HepG2 (cell line): ENCODE results near the gene AADACL4. TPM values are rescaled to one million over a fixed set of nuclear protein-coding genes. Genes with fewer than 3 reads are reported as not detected.

Experiments
- HOXA3 ChIP-seq: sonication (generic); formaldehyde crosslinking; IDR thresholded peaks from 2 replicates; pipeline ENCODE4 v1.5.0; 2020; ENCODE audit warnings: missing genetic modification reagents
- MED1 ChIP-seq: sonication (generic); formaldehyde crosslinking; IDR thresholded peaks from 2 replicates; pipeline ENCODE4 v1.4.0; 2020; ENCODE audit warnings: missing genetic modification reagents
- NCOA5 ChIP-seq: sonication (generic); formaldehyde crosslinking; IDR thresholded peaks from 2 replicates; pipeline ENCODE4 v1.4.0; 2020; ENCODE audit warnings: missing genetic modification reagents
- POLR2A ChIP-seq, 2 experiments: IDR thresholded peaks; 2 replicates each; pipeline ENCODE4 v1.6.1; 2011; ENCODE audit warnings: low read depth in 2 of 2, low read length in 2 of 2, mild to moderate bottlenecking in 1 of 2, moderate library complexity in 1 of 2; ENCODE audit not compliant: insufficient read depth in 1 of 2
- POLR2AphosphoS2 ChIP-seq: IDR thresholded peaks from 2 replicates; pipeline ENCODE4 v1.6.1; 2011; ENCODE audit warnings: low read depth, low read length, improper control_type of control experiment
- SRY ChIP-seq: sonication (generic); formaldehyde crosslinking; IDR thresholded peaks from 2 replicates; pipeline ENCODE4 v1.8.0; 2022; ENCODE audit warnings: mild to moderate bottlenecking, missing genetic modification reagents
- ZNF354B ChIP-seq: sonication (generic); formaldehyde crosslinking; IDR thresholded peaks from 2 replicates; pipeline ENCODE4 v1.8.0; 2022; ENCODE audit warnings: mild to moderate bottlenecking, missing genetic modification reagents
- polyA plus RNA-seq, 8 experiments: library from polyadenylated mRNA; depleted of rRNA in 3 of 8; stranded (reverse) in 7 of 8; unstranded in 1 of 8; fragments of >200 nt; fragmentation: Illumina TruSeq in 4 of 8; extraction: Trizol in 4 of 8; gene quantifications; 2 replicates each; pipeline versions ENCODE4 v1.2.1 to v1.2.3, GENCODE V29; 2011 to 2016; ENCODE audit warnings: low read depth in 4 of 8, missing spikeins in 1 of 8, mixed read lengths in 1 of 8; ENCODE audit not compliant: insufficient read depth in 1 of 8
- total RNA-seq, 5 experiments: library from RNA; depleted of rRNA; stranded (reverse); fragments of >200 nt; fragmentation: Illumina TruSeq; extraction: Trizol; gene quantifications; 2 replicates each; pipeline ENCODE4 v1.2.3, GENCODE V29; 2016; ENCODE audit warnings: low read depth in 1 of 5
- TF ChIP-seq, protein P1 (sequence below): sonication (generic); formaldehyde crosslinking; IDR thresholded peaks from 2 replicates; pipeline ENCODE4 v1.4.0; 2020; ENCODE audit warnings: missing genetic modification reagents, borderline replicate concordance
- TF ChIP-seq, protein P2 (sequence below): sonication (generic); formaldehyde crosslinking; IDR thresholded peaks from 2 replicates; pipeline ENCODE4 v1.8.0; 2022; ENCODE audit warnings: mild to moderate bottlenecking, missing genetic modification reagents

The AADACL4 gene
- total and polyA plus RNA-seq, 2 of the 13 experiments (the other 11 are each of a cell fraction or from before 2014, with no cell fraction given): not detected

DNA sequence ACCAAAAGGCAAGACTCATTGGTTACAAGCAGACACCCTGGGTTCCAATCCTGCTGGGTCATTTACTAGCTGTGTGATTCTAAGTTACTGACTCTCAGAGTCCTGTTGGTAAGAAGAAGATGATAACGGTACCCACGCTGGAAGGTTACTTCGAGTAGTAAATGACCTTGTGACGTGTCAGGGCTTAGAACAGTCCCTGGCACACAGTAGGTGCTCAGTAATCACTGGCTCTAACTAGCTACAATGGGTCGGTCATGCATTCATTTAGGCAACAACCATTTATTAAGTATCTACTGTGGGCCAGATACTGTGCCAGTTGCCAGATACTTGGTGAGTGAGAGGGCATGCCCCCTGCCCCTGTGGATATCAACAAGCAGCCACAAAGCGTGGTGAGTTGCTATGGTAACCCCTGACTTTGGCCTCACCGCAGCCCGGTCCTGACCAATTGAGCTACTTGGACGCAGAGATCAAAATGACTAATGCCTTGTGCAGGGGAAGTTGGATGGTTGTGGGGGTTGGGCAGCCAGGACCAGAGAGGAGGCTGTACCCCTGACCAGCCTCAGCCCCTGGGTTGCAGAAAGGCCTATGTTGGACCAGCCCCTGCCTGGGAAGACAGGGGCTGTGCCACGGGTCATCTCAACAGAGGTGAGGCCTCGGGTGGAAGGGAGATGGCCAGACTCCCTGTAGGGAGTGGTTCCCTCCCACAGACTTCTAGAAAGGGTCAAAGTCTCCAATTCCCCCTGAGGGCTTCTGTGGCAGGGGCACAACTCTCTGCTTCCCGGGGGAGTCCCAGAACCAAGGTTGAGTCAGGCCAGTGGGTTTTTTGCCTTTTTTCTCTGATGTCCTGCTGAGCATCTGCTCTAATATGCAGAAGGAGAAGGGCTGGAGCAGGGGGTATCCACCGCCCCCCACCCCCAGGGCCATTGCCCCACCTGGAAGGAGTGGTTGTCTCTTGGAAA is 41.9 kb upstream of the AADACL4 start (continued):
- TF ChIP-seq, protein P1, sequence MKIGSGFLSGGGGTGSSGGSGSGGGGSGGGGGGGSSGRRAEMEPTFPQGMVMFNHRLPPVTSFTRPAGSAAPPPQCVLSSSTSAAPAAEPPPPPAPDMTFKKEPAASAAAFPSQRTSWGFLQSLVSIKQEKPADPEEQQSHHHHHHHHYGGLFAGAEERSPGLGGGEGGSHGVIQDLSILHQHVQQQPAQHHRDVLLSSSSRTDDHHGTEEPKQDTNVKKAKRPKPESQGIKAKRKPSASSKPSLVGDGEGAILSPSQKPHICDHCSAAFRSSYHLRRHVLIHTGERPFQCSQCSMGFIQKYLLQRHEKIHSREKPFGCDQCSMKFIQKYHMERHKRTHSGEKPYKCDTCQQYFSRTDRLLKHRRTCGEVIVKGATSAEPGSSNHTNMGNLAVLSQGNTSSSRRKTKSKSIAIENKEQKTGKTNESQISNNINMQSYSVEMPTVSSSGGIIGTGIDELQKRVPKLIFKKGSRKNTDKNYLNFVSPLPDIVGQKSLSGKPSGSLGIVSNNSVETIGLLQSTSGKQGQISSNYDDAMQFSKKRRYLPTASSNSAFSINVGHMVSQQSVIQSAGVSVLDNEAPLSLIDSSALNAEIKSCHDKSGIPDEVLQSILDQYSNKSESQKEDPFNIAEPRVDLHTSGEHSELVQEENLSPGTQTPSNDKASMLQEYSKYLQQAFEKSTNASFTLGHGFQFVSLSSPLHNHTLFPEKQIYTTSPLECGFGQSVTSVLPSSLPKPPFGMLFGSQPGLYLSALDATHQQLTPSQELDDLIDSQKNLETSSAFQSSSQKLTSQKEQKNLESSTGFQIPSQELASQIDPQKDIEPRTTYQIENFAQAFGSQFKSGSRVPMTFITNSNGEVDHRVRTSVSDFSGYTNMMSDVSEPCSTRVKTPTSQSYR: peak; percentile 17; the same call in 1 of the 2 replicates
- TF ChIP-seq, protein P2, sequence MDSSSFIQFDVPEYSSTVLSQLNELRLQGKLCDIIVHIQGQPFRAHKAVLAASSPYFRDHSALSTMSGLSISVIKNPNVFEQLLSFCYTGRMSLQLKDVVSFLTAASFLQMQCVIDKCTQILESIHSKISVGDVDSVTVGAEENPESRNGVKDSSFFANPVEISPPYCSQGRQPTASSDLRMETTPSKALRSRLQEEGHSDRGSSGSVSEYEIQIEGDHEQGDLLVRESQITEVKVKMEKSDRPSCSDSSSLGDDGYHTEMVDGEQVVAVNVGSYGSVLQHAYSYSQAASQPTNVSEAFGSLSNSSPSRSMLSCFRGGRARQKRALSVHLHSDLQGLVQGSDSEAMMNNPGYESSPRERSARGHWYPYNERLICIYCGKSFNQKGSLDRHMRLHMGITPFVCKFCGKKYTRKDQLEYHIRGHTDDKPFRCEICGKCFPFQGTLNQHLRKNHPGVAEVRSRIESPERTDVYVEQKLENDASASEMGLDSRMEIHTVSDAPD: 0 out of 2 replicates have a peak, but pooled peaks have one; percentile 41
- 0 out of 4 replicates have a peak, but pooled peaks of 1 of the 2 experiments have one; percentile 41 for TF ChIP-seq POLR2A (IDR thresholded peaks at IDR 0.05; ENCODE audit: insufficient read depth in 1 of 2, low read depth in 2 of 2, low read length in 2 of 2)
- TF ChIP-seq HOXA3: peak; percentile 3; the same call in 1 of the 2 replicates
- TF ChIP-seq NCOA5 (CRISPR knock-in tag): no peak
- TF ChIP-seq POLR2AphosphoS2: peak; percentile 69
- no peak for TF ChIP-seq ZNF354B (CRISPR knock-in tag)
- TF ChIP-seq SRY (CRISPR knock-in tag): peak; percentile 19; the same call in 1 of the 2 replicates
- TF ChIP-seq MED1 (CRISPR knock-in tag): no peak
- TF ChIP-seq, all 625 proteins: peak for 13
